ENCODE data around the gene PRKCA. TPM values are rescaled to one million over a fixed set of nuclear protein-coding genes. Genes with fewer than 3 reads are reported as not detected.
A peak's percentile ranks its signal among the peaks of the same experiment; 100 is the strongest.

PRKCA gene
- total and polyA plus RNA-seq, 2 experiments from 2014 or later, result 6.4 to 35.4 TPM

- H3K36me3 ChIP-seq (ENCODE audit: insufficient read depth), result no peaks in the 10 kb centered on the region
- H4K20me1 ChIP-seq (replicated peaks; ENCODE audit: insufficient read depth), result no peaks in the 10 kb centered on the region
- no peak overlapping the region for H3K4me3 Mint-ChIP-seq
- no peak overlapping the region for H3K4me2 ChIP-seq
- no peaks in the 10 kb centered on the region for H3F3A ChIP-seq (replicated peaks; ENCODE audit: low read depth)
- H3K9me3 Mint-ChIP-seq, result peaks cover 3% of the 10 kb centered on the region; the same call in 2 of the 3 replicates
- peaks cover 3% of the 10 kb centered on the region; the same call in 2 of the 3 replicates for H3K36me3 Mint-ChIP-seq (ENCODE audit: low read depth)
- H3K4me3 ChIP-seq, result no peak overlapping the region
- H3K4me1 Mint-ChIP-seq, result peaks cover 7% of the 10 kb centered on the region; the same call in 2 of the 3 replicates
- ATAC-seq, result no peak
- H2AFZ ChIP-seq, result no peak overlapping the region
- no peaks in the 10 kb centered on the region for H3K27me3 Mint-ChIP-seq (ENCODE audit: insufficient read depth, low read depth, poor library complexity)
- no peaks in the 10 kb centered on the region for H3K27me3 ChIP-seq (ENCODE audit: insufficient read depth)
- H3K79me2 ChIP-seq (replicated peaks; ENCODE audit: insufficient read depth), result no peaks in the 10 kb centered on the region
- no peak overlapping the region for H3K27ac Mint-ChIP-seq
- no peak overlapping the region for H3K27ac ChIP-seq (ENCODE audit: low read depth)
- no peak for DNase-seq (ENCODE audit: low spot score)
- H3K4me1 ChIP-seq (ENCODE audit: insufficient read depth), result no peaks in the 10 kb centered on the region
- 0 out of 2 replicates have a peak, but pooled peaks cover 4% of the 10 kb centered on the region for H3K9me2 ChIP-seq (ENCODE audit: insufficient read depth)
- TF ChIP-seq CTCF (conservative IDR thresholded peaks at IDR 0.05; ENCODE audit: low read depth in 2 of 2) (no peak), POLR2AphosphoS5 (IDR thresholded peaks at IDR 0.05; ENCODE audit: low read depth) (no peak), ZNF331 (CRISPR knock-in tag; IDR thresholded peaks at IDR 0.05; ENCODE audit: low read depth) (no peak), ETS1 (IDR thresholded peaks at IDR 0.05) (no peak), NANOG (IDR thresholded peaks at IDR 0.05; ENCODE audit: borderline replicate concordance) (no peak), STAT1 (IDR thresholded peaks at IDR 0.05; ENCODE audit: unreplicated experiment) (no peak), EZH2 (IDR thresholded peaks at IDR 0.05; ENCODE audit: low read depth, unreplicated experiment) (no peak), CREB1 (CRISPR knock-in tag; IDR thresholded peaks at IDR 0.05; ENCODE audit: low read depth) (no peak), JUNB (IDR thresholded peaks at IDR 0.05; ENCODE audit: unreplicated experiment) (no peak)
These were observed 367.8 kb downstream of the PRKCA start for GRCh38 chr17:66670206-66670605.

GRCh38 chr17:66671156-66671555, 368.7 kb downstream of the PRKCA start:
- no peak overlapping the region for H3K4me3 Mint-ChIP-seq
- no peak for ATAC-seq

More at GRCh38 chr17:66671156-66671555, 368.7 kb downstream of the PRKCA start:
- H3K9me2 ChIP-seq (ENCODE audit: insufficient read depth), result 0 out of 2 replicates have a peak, but pooled peaks cover 4% of the 10 kb centered on the region
- H2AFZ ChIP-seq, result no peak overlapping the region
- H3K4me1 ChIP-seq (ENCODE audit: insufficient read depth), result no peaks in the 10 kb centered on the region; the same call in 1 of the 2 replicates
- TF ChIP-seq, protein P1, sequence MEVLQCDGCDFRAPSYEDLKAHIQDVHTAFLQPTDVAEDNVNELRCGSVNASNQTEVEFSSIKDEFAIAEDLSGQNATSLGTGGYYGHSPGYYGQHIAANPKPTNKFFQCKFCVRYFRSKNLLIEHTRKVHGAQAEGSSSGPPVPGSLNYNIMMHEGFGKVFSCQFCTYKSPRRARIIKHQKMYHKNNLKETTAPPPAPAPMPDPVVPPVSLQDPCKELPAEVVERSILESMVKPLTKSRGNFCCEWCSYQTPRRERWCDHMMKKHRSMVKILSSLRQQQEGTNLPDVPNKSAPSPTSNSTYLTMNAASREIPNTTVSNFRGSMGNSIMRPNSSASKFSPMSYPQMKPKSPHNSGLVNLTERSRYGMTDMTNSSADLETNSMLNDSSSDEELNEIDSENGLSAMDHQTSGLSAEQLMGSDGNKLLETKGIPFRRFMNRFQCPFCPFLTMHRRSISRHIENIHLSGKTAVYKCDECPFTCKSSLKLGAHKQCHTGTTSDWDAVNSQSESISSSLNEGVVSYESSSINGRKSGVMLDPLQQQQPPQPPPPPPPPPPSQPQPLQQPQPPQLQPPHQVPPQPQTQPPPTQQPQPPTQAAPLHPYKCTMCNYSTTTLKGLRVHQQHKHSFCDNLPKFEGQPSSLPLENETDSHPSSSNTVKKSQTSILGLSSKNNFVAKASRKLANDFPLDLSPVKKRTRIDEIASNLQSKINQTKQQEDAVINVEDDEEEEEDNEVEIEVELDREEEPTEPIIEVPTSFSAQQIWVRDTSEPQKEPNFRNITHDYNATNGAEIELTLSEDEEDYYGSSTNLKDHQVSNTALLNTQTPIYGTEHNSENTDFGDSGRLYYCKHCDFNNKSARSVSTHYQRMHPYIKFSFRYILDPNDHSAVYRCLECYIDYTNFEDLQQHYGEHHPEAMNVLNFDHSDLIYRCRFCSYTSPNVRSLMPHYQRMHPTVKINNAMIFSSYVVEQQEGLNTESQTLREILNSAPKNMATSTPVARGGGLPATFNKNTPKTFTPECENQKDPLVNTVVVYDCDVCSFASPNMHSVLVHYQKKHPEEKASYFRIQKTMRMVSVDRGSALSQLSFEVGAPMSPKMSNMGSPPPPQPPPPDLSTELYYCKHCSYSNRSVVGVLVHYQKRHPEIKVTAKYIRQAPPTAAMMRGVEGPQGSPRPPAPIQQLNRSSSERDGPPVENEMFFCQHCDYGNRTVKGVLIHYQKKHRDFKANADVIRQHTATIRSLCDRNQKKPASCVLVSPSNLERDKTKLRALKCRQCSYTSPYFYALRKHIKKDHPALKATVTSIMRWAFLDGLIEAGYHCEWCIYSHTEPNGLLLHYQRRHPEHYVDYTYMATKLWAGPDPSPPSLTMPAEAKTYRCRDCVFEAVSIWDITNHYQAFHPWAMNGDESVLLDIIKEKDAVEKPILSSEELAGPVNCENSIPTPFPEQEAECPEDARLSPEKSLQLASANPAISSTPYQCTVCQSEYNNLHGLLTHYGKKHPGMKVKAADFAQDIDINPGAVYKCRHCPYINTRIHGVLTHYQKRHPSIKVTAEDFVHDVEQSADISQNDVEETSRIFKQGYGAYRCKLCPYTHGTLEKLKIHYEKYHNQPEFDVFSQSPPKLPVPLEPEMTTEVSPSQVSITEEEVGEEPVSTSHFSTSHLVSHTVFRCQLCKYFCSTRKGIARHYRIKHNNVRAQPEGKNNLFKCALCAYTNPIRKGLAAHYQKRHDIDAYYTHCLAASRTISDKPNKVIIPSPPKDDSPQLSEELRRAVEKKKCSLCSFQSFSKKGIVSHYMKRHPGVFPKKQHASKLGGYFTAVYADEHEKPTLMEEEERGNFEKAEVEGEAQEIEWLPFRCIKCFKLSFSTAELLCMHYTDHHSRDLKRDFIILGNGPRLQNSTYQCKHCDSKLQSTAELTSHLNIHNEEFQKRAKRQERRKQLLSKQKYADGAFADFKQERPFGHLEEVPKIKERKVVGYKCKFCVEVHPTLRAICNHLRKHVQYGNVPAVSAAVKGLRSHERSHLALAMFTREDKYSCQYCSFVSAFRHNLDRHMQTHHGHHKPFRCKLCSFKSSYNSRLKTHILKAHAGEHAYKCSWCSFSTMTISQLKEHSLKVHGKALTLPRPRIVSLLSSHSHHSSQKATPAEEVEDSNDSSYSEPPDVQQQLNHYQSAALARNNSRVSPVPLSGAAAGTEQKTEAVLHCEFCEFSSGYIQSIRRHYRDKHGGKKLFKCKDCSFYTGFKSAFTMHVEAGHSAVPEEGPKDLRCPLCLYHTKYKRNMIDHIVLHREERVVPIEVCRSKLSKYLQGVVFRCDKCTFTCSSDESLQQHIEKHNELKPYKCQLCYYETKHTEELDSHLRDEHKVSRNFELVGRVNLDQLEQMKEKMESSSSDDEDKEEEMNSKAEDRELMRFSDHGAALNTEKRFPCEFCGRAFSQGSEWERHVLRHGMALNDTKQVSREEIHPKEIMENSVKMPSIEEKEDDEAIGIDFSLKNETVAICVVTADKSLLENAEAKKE (CRISPR knock-in tag; IDR thresholded peaks at IDR 0.05), result no peak
- TF ChIP-seq EZH2 (IDR thresholded peaks at IDR 0.05; ENCODE audit: low read depth, unreplicated experiment), result no peak
- H3K27me3 Mint-ChIP-seq (ENCODE audit: insufficient read depth, low read depth, poor library complexity), result no peaks in the 10 kb centered on the region
- peak; percentile 46 for DNase-seq (ENCODE audit: low spot score)
- H4K20me1 ChIP-seq (replicated peaks; ENCODE audit: insufficient read depth), result no peaks in the 10 kb centered on the region
- no peak overlapping the region for H3K27ac ChIP-seq (ENCODE audit: low read depth)
- peaks cover 3% of the 10 kb centered on the region; the same call in 2 of the 3 replicates for H3K9me3 Mint-ChIP-seq
- H3K4me1 Mint-ChIP-seq, result peaks cover 11% of the 10 kb centered on the region
- H3K4me3 ChIP-seq, result no peak overlapping the region
- no peaks in the 10 kb centered on the region for H3K27me3 ChIP-seq (ENCODE audit: insufficient read depth)
- peaks cover 3% of the 10 kb centered on the region; the same call in 2 of the 3 replicates for H3K36me3 Mint-ChIP-seq (ENCODE audit: low read depth)
- no peaks in the 10 kb centered on the region for H3K36me3 ChIP-seq (ENCODE audit: insufficient read depth)
- H3K27ac Mint-ChIP-seq, result no peak overlapping the region
- no peaks in the 10 kb centered on the region for H3F3A ChIP-seq (replicated peaks; ENCODE audit: low read depth)
- no peaks in the 10 kb centered on the region for H3K79me2 ChIP-seq (replicated peaks; ENCODE audit: insufficient read depth)
- no peak overlapping the region for H3K4me2 ChIP-seq
